Liver (tissue), 9 donors: ENCODE data around the gene RPL26. TPM values are rescaled to one million over a fixed set of nuclear protein-coding genes. Genes with fewer than 3 reads are reported as not detected.

Source experiments
- DNase-seq: peaks from one replicate; pipeline ENCODE4 v3.0.0-alpha.2; 2017; ENCODE audit warnings: low spot score
- H3K27ac ChIP-seq, 2 donors: one replicate each; pipeline ENCODE4 v1.7.0; 2013; ENCODE audit warnings: inconsistent platforms in 2 of 2, low read length in 2 of 2, control low read depth in 1 of 2, low read depth in 1 of 2, mild to moderate bottlenecking in 1 of 2
- H3K27me3 ChIP-seq, 4 donors: one replicate each; pipeline versions ENCODE4 v1.6.1 to v1.7.0; 2013; ENCODE audit warnings: low read length in 3 of 4, inconsistent platforms in 1 of 4, mild to moderate bottlenecking in 1 of 4, moderate library complexity in 1 of 4; ENCODE audit not compliant: control insufficient read depth in 4 of 4, insufficient read depth in 4 of 4
- H3K36me3 ChIP-seq, 4 donors: one replicate each; pipeline versions ENCODE4 v1.6.1 to v1.7.0; 2013; ENCODE audit warnings: low read length in 3 of 4, mild to moderate bottlenecking in 3 of 4, low read depth in 1 of 4, moderate library complexity in 1 of 4; ENCODE audit not compliant: control insufficient read depth in 4 of 4, insufficient read depth in 3 of 4
- H3K4me1 ChIP-seq, 4 donors: one replicate each; pipeline versions ENCODE4 v1.6.1 to v1.7.0; 2013; ENCODE audit warnings: low read length in 3 of 4, mild to moderate bottlenecking in 3 of 4, moderate library complexity in 1 of 4; ENCODE audit not compliant: control insufficient read depth in 4 of 4, insufficient read depth in 4 of 4
- H3K4me3 ChIP-seq, 3 donors: one replicate each; pipeline versions ENCODE4 v1.6.1 to v1.7.0; 2013; ENCODE audit warnings: low read length in 3 of 3, control low read depth in 1 of 3, low read depth in 1 of 3, mild to moderate bottlenecking in 1 of 3
- H3K9ac ChIP-seq, 2 donors: one replicate each; pipeline ENCODE4 v1.7.0; 2013; ENCODE audit warnings: low read length in 2 of 2, mild to moderate bottlenecking in 2 of 2, moderate library complexity in 2 of 2, control low read depth in 1 of 2, low read depth in 1 of 2
- H3K9me3 ChIP-seq, 4 donors: one replicate each; pipeline versions ENCODE4 v1.6.1 to v1.7.0; 2013; ENCODE audit warnings: low read length in 3 of 4; ENCODE audit not compliant: control insufficient read depth in 4 of 4
- CTCF ChIP-seq: fragments of 150-350 bp; IDR thresholded peaks from 2 replicates; pipeline ENCODE4 v1.5.1; 2017; ENCODE audit warnings: improper control_type of control experiment, low read depth, low read length; ENCODE audit not compliant: missing input control
- EGR1 ChIP-seq, 2 donors: IDR thresholded peaks; 2 replicates each; pipeline ENCODE4 v1.6.1; 2016 to 2018; ENCODE audit warnings: antibody characterized with exemption in 2 of 2, low read depth in 2 of 2
- FOXA1 ChIP-seq: IDR thresholded peaks from 2 replicates; pipeline ENCODE4 v1.6.1; 2016; ENCODE audit warnings: antibody characterized with exemption
- FOXA2 ChIP-seq: IDR thresholded peaks from 2 replicates; pipeline ENCODE4 v1.6.1; 2016; ENCODE audit warnings: antibody characterized with exemption
- GABPA ChIP-seq, 2 donors: IDR thresholded peaks in 1 of 2; conservative IDR thresholded peaks in 1 of 2; 2 replicates each; pipeline ENCODE4 v1.6.1; 2016; ENCODE audit warnings: antibody characterized with exemption in 2 of 2, mild to moderate bottlenecking in 1 of 2, moderate library complexity in 1 of 2
- HNF4A ChIP-seq, 2 donors: conservative IDR thresholded peaks; 2 replicates each; pipeline ENCODE4 v1.6.1; 2016; ENCODE audit warnings: antibody characterized with exemption in 2 of 2, mild to moderate bottlenecking in 2 of 2
- HNF4G ChIP-seq: IDR thresholded peaks from 2 replicates; pipeline ENCODE4 v1.6.1; 2016; ENCODE audit warnings: antibody characterized with exemption
- JUND ChIP-seq, 2 donors: IDR thresholded peaks; 2 replicates each; pipeline ENCODE4 v1.6.1; 2016; ENCODE audit warnings: antibody characterized with exemption in 2 of 2
- NR2F2 ChIP-seq: IDR thresholded peaks from 2 replicates; pipeline ENCODE4 v1.6.1; 2016; ENCODE audit warnings: antibody characterized with exemption
- RAD21 ChIP-seq, 2 donors: IDR thresholded peaks; 2 replicates each; pipeline ENCODE4 v1.6.1; 2016; ENCODE audit warnings: antibody characterized with exemption in 2 of 2, mild to moderate bottlenecking in 2 of 2
- REST ChIP-seq: IDR thresholded peaks from 2 replicates; pipeline ENCODE4 v1.6.1; 2016; ENCODE audit warnings: antibody characterized with exemption, mild to moderate bottlenecking
- RXRA ChIP-seq, 2 donors: IDR thresholded peaks; 2 replicates each; pipeline ENCODE4 v1.6.1; 2017 to 2018; ENCODE audit warnings: antibody characterized with exemption in 2 of 2, mild to moderate bottlenecking in 1 of 2
- SP1 ChIP-seq: IDR thresholded peaks from 2 replicates; pipeline ENCODE4 v1.6.1; 2018; ENCODE audit warnings: antibody characterized with exemption, mild to moderate bottlenecking
- TAF1 ChIP-seq: conservative IDR thresholded peaks from 2 replicates; pipeline ENCODE4 v1.6.1; 2016; ENCODE audit warnings: antibody characterized with exemption, mild to moderate bottlenecking
- whole genome bisulfite sequencing: extraction: QIAGEN DNeasy Blood & Tissue Kit; methylation state at CpG from one replicate; pipeline ENCODE4 v1.1.7; 2013; 5-methylcytosine and 5-hydroxymethylcytosine counted together
- polyA plus RNA-seq, 2 donors: library from polyadenylated mRNA; stranded (reverse) in 1 of 2; unstranded in 1 of 2; fragments of 200-250 nt in 1 of 2; fragments of >200 nt in 1 of 2; fragmentation: Nextera tagmentation in 1 of 2; extraction: Ambion mirVana in 1 of 2; gene quantifications; one replicate each; pipeline versions ENCODE4 v1.2.1 to v1.2.3, GENCODE V29; 2013 to 2015
- total RNA-seq, 2 donors: library from RNA; depleted of rRNA; stranded (reverse); fragments of >200 nt; gene quantifications; one replicate each; pipeline ENCODE4 v1.2.3, GENCODE V29; 2014
- TF ChIP-seq, protein P1 (sequence below): IDR thresholded peaks from 2 replicates; pipeline ENCODE4 v1.6.1; 2016; ENCODE audit warnings: antibody characterized with exemption
- TF ChIP-seq, protein P2 (sequence below): IDR thresholded peaks from 2 replicates; pipeline ENCODE4 v1.6.1; 2016; ENCODE audit warnings: antibody characterized with exemption
- donor health status: healthy.
- donor health status: healthy.
- donor health status: healthy.
- donor health status: healthy.
- donor health status: healthy.

RPL26 gene
- total and polyA plus RNA-seq, 4 donors, result 309 to 1,192 (median 1,053) TPM

DNA sequence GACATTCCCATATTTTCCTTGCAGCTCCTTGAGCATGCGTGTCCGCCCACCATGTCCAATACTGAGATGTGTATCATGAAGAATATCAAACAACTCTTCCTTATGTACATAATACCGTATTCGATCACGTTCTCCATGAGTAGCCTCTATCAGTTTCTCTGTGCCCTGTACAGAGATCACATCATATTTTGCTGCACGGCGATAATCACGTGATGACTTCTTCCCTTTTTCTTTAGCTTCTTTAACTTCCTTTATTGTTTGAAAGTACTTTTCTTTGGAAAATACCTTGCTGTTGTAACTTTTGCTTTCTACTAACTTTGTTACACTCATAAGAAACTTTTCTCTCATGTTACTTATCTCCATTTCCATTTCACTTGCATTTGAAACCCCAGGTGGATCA is 13.0 kb downstream of the RPL26 start:
- no peaks in the 10 kb centered on the region for H3K9me3 ChIP-seq
- H3K27me3 ChIP-seq, result no peaks in the 10 kb centered on the region
- no peak overlapping the region for H3K4me3 ChIP-seq
- no peaks in the 10 kb centered on the region for H3K4me1 ChIP-seq
- H3K9ac ChIP-seq, result no peak overlapping the region
- no peak overlapping the region for H3K27ac ChIP-seq
- H3K36me3 ChIP-seq, result peaks cover 6 to 13% (median 10%) of the 10 kb centered on the region in 4 donors
- 89% methylated on average over 8 of the region's 8 CpGs for WGBS
- no peak for DNase-seq
- TF ChIP-seq, protein P1, sequence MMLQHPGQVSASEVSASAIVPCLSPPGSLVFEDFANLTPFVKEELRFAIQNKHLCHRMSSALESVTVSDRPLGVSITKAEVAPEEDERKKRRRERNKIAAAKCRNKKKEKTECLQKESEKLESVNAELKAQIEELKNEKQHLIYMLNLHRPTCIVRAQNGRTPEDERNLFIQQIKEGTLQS, result no peak
- TF ChIP-seq TAF1, result no peak
- no peak for TF ChIP-seq FOXA1
- no peak for TF ChIP-seq EGR1 (IDR thresholded peaks at IDR 0.05; ENCODE audit: low read depth in 2 of 2)

- H3K36me3 ChIP-seq, result peaks cover 6 to 13% (median 10%) of the 10 kb centered on the region in 4 donors
- no peak overlapping the region for H3K27ac ChIP-seq
- H3K9me3 ChIP-seq, result no peaks in the 10 kb centered on the region
- no peaks in the 10 kb centered on the region for H3K27me3 ChIP-seq
- no peak overlapping the region for H3K9ac ChIP-seq
- no peak overlapping the region for H3K4me3 ChIP-seq
- TF ChIP-seq HNF4A (conservative IDR thresholded peaks at IDR 0.05) (no peak), NR2F2 (no peak), REST (no peak), GABPA (IDR thresholded peaks at IDR 0.05 in 1 of 2, conservative IDR thresholded peaks at IDR 0.05 in 1 of 2) (no peak), CTCF (no peak), TAF1 (no peak), JUND (IDR thresholded peaks at IDR 0.05) (no peak), EGR1 (IDR thresholded peaks at IDR 0.05; ENCODE audit: low read depth in 2 of 2) (no peak), FOXA1 (no peak), FOXA2 (no peak), SP1 (no peak), RAD21 (IDR thresholded peaks at IDR 0.05) (no peak), RXRA (IDR thresholded peaks at IDR 0.05) (no peak), HNF4G (no peak)
- TF ChIP-seq, protein P1, result no peak
- TF ChIP-seq, protein P2, sequence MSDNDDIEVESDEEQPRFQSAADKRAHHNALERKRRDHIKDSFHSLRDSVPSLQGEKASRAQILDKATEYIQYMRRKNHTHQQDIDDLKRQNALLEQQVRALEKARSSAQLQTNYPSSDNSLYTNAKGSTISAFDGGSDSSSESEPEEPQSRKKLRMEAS, result no peak
- 93% methylated on average over 3 of the region's 3 CpGs for WGBS
- no peak for DNase-seq
- no peaks in the 10 kb centered on the region for H3K4me1 ChIP-seq
Measured at GRCh38 chr17:8368193-8368592, 14.8 kb downstream of the RPL26 start.
